GM19463 (cell line): ENCODE data around the gene CLK3.

Experiments
- ATAC-seq: cut with Tn5 transposase; IDR thresholded peaks from one replicate; pipeline ENCODE4 v1.9.1; 2021; ENCODE audit warnings: mild to moderate bottlenecking, moderate library complexity; ENCODE audit not compliant: unreplicated experiment

Gene CLK3

DNA sequence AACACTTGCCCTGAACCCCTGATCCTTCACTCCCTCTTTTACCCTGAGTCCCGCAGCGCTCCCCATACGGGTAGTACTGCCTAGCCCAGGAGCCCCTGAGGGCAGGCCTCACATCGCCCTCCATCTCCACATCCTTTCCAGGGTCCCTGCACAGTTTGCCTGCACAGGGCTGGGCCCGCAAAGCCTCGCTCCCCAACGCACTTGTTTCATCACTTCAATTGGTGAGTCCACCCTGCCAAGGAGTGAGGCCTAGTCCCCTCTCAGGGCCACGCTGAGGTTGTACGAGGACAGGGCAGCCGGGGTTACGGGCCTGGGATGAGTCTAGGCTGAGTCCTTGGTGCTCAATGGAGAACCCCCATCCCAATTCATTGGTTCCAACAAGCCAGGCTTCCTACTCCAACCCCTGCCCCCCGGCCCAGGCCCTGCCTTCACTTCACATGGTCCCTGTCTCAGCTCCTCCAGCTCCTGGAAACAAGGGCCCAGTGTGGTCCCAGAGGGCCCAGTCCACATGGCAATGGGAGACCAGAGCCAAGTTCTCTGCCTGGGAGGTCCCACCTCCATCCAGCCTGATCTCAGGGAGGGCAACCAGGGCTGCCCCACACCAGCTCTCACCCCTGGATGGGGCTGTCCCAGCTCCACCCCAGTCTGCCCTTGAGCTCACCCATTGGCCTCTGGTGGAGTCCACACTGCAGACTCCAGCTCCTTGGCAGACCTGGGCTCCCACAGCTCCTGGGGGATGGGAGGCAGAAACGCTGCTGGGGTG lies 12.4 kb upstream of the CLK3 start:
- no peak for ATAC-seq

DNA sequence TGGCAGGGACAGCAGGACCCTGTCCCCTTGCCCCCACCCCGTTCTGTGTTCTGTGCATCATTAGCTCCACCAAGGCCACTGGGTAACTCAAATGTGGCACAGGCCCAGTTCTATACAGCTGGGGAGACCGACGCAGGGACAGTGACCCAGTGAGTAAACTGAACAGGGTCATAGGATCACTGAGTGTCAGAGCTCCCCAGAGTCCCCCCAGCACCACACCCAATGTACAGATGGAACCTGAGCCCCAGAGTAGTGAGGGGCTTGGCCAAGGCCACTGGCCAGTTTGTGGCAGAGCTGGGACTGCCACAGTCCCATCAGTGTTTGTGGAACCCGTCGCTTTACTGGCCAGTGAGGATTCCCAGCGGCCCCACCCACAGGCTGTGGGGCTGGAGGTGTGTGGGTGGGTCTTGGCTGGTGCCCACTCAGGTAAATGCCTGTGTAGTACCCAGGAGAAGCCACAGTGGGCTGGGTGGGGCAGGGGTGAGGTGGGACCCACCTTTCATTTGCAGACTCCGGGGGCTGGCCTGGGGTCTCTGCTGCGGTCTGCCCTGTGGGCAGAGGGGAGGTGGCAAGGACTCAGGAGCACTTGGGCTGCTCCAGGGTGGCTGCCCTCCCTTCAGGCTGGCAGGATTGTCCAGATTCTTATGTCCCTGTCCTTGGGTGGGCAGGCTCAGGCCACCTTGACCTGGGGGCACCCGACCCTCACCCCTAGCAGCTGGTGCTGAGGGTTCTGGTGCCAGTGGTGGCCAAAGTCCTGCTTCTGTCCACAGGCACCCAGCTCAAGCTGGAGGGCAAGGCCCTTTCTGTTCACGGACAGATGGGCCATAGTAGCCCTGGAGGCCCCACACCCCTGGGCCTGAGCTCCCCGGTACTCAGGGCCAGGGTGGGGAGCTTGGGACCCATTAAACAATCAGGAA lies 11.6 kb upstream of the CLK3 start:
- no peak for ATAC-seq

DNA sequence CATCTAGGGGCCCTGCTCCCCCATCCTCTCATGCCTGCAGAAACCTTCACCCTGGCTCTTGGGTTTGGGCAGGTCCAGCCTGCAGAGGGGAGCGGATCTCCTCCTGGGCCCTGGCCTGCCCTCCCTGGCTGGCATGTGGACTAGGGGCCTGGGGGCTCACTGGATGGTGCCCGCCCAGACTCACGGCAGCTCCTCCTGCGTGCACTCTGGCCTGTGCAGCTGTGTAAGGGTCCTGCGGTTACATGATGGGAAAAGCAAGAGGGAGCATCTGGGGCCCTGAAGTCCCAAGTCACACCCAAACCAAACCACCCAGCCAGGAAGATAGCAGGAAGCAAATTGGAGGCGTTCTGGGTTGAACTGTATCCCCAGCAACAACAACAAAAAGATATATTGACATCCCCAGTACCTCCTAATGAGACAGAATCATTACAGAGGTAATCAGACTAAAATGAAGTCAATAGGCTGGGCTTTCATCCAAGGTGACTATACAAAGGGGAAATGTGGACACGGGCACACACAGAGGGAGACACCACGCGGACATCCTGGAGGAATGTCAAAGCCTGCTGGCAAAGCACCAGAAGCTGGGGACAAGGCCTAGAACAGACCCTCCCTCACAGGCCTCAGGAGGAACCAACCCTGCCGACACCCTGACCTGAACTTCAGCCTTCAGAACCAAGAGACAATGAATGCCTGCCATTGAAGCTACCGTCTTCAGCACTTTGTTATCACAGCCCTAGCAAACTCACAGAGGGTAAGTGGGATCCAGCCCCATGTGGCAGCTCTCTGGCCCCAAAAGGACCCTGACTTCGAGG lies 10.4 kb upstream of the CLK3 start:
- ATAC-seq = no peak

DNA sequence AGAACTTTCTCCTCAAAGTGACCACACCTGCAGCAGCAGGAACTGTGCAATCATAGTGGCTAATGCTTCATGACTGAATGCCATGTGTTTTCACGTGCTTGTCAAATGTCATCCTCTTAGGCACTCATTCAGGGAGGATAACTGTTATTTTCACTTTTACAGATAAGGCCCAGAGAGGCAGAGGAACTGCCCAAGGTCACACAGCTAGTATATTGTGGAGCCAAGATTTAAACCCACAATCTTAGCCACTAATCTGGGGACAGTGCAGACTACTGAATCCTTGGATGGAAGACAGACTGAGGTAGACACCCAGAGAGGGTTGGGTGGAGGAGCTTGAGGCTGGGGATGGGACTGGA lies 9.9 kb upstream of the CLK3 start:
- ATAC-seq = no peak

DNA sequence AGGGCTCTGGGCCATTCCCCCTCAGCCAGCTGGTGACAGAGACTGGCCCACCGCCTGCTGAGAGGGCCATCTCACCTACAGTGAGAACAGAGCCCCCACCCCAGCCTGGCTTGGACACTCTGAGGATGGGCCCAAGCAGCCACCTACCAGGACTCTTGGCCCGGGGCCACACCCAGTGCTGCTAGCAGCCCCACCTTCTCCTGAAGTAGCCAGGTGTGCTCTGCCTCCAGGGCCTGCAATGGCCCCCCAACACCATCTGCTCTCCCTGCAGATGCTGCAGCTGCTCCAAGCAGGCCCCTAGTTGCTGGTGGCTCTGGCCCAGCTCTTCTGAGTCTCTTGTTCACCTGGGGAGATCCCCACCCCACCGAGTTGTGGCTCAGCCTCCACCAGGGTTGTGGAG lies 6.8 kb upstream of the CLK3 start:
- ATAC-seq = no peak

DNA sequence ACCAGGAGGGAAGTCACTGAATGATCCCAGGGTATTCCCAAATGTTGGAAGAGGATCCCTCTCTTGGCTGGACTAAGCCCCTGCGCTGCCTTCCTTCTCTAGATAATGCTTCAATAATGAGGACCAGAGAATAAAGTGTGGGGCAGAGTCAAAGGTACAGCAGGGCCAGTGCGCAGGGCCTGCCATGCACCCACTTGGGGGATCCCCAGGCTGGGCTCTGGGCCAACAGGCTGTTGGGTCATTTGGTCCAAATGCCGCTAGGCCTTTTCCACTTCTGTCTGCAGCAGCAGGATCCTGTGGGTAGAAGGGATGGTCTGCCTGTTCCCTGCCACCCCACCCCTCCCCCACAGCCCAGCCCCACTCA lies 5.7 kb upstream of the CLK3 start:
- ATAC-seq = no peak

DNA sequence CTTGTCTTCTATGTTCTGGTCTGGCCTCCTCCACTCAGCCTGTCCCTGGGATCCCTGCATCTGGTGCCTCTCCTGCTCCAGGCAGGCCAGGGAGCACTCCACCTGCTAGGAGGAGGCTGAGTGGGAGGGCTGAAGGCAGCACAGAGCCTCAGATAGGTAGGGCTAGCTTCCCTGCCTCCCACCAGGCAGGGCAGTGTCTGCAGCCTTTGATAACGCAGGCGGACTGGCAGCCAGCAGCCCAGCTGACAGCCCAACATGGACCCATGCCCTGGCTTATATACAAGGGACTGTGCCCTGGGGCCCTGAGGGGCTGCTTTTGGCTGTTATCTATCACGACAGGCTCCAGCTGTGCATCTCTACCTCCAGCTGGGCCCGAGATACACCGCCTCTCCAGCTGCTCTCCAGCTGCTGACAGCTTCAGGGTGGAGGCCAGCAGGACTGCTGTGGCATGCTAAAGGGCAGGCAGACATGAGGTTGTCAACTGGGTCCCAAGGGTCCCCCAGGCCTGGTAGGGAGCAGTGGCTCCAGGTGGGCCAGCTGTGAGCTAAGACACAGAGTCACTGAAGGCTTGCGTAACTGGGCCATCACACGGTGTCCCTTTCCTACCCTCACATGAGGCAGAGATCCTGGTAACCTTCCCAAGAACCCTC lies 5.2 kb upstream of the CLK3 start:
- ATAC-seq = no peak

DNA sequence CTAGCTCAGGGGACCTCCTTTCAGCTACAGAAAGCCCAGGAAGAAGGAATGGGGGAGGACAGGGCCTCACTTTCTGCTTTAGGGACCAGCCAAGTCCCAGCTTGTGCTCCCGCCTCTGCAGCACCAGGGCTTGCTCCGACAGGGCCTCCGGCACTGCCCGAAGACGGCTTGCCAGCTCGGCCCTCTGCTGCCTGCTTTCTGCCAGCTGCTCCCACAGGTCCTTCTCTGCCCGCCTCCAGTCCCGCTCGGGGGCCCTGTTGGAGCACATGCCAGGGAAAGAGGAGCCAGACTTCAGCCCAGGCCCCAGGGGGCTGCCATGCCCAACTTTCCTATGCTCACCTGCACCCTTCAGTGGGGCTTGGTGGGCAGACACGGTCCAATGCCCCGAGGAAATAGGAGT lies 4.3 kb upstream of the CLK3 start:
- ATAC-seq = no peak

DNA sequence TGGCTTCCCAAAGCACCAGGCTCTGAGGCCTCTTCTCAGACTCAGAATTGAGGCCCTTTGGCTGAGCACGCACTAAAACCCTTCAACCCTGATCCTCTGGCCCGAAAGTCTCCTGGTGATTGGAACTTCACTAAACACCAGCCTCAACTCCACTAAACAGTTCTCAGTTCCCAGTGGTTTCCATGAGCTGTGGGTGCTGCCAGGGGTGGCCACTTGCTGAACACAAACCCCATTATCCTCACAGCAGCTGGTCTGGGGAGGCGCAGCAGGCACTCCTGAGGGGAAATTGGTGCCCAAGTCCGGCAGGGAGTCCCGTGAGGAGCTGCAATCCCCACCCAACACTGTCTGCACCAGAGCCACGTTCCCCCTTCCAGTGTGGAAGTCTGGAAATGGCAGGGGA lies 3.8 kb upstream of the CLK3 start:
- ATAC-seq = no peak

DNA sequence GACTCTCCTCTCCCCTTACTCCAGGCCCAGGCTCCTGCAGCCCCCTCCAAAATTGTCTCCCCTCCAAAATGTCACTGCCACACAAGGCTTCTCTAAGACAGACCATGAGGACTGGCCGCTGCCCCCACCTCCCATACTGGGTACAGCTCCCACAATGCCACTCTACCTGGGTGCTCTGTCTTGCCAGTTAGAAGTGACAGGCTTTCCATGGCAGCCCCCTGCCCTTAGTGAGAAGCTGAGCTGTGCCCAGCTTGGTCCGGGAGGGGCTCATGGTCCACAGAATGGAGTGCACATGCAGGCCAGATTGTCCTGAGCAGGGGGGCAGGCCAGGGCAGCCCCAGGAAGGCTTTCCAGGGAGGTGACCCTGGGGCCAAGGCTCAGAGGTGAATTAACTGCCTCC lies 3.0 kb upstream of the CLK3 start:
- no peak for ATAC-seq

DNA sequence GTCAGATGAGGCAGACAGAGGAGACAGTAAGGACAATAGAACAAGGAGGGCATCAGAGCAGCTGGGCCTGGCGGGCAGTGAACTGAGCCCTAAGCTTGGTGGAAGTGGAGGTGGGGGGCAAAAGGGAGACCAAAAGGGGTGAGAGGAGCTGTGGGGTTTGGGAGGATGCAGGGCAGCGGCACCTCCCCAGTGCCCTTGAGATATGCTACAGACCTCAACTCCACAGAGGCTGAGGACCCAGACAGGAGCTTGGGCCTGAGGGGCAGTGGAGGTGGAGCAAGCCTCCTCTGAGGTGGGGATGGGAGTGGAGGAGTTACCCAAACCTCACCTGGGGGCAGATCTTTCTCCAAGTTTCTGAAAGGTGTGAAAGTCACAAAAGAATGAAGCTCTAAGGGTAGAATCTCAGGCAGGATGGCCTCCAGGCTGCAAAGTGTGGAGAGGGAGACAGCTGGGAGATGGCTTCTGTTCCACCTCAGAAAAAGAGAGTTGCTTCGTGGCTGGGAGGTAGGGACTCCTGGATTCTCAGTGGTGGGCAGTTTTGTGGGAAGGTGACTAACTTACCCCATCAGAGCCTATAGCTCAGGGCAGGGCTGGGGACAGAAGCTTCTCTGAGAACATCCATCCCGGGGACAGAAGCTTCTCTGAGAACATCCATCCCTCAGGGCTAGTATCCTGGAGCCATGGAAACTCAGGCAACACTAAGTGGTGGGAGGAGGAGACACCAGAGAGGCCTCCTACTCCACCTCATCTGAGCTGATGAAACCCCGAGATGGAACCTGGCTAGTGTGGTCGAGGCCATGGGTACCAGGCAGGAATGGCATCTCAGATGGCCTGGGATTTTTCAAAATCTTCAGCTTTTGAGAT lies 2.3 kb upstream of the CLK3 start:
- no peak for ATAC-seq

DNA sequence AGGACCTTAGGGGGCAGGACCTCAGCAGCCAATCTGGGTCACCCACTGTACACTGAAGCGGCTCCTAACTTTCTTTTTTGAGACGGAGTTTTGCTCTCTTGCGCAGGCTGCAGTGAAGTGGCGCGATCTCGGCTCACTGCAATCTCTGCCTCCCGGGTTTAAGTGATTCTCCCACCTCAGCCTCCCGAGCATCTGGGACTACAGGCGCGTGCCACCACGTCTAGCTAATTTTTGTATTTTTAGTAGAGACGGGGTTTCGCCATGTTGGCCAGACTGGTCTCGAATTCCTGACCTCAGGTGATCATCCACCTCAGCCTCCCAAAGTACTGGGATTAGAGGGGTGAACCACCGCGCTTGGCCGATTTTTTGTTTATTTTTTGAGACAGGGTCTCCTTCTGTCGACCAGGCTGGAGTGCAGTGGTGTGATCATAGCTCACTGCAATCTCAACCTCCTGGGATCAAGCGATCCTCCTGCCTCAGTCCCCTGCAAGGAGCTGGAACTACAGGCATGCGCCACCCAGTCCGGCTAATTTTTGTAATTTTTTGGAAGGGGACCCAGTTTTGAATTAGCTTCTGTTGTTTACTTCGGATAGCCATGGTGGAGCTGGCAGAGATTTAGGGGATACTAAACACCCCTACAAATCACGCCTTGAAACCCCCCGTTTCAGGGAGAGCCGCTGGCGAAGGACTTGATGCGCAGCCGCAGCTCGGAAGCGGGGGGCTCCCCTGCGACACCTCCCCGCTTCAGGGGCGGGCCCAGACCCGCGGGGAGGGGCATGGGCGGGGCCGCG lies 1.5 kb upstream of the CLK3 start:
- ATAC-seq = no peak

DNA sequence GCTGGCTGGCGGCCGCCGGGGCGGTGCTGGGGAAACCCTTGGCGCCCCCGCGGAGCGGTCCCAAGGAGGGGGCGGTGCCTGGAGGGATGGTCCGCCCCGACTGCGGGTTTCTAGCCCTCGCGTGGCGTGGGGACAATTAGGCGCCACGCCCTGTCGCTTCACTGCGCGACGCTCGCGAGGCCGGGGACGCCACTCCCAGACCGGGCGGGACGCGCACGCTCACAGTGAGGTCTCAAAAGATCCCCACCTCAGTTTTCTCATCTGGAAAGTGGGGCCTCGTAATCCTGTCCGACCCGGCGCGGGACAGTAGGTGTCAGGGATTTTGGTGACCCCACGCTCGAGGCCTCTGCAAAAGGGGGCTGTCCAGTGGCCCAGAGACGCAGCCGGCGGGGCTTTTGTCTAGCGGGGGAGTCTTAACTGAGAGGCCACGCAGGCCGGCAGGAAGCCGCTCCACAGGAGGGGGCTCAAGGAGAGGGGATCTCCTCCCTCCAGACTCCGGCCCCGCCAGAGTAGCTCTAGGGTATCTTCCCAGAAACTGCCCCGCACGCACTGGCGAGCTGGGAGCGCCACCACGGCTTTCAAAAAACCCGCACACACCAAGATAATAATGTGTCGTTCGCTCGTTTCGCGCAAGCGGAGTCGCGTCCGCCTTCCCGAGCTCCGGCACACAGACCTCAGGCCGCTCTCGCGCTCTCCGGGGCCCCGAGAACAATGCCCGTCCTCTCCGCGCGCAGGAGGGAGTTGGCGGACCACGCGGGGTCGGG lies 710 bp upstream of the CLK3 start:
- peak; percentile 42 for ATAC-seq

DNA sequence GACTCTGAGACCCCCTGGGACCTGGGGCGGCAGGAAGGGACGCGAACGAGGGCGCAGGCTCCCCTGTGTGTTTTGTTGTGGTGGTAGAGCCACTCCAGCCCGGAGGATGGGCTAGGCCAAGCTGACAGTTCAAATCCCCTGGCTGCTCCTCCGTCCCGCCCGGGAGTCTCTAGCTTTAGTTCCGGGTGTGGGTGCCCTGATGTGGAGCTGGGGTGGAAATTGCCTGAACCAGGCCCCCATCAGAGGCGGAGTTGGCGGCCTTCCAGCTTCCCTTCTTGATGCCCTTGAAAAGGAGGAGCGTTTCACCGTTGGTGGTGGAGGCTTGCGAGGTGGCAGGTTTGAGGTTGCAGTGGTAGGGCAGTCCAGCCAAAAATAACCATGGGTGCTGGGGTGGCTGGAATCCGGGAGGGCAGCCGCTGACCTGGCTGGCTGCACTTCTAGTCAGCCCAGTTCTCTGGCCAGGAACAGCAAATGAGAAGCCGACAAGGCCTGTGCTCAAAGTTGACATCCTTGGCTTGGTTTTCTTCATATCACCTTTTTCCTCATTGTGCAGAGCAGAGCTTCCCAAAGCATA lies 817 bp downstream of the CLK3 start:
- no peak for ATAC-seq

DNA sequence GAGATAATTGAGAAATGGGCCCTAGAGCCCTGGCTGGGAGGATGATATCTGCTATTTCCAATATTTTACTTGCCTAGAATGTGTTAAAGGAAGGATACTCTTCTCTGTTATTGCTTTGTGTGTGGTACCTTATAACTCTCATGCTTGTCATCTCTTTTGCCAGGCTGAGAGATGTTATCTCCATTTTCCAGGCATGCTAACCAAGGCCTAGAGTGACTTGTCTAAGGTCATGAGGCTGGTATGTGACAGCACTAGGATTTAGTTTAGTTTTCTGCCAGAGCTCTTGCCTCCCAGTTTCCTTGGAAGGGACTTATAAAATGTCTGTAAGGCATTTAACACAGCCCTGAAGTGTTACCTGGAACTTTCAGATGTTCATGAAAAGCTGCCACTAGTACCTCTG lies 1.4 kb downstream of the CLK3 start:
- no peak for ATAC-seq

DNA sequence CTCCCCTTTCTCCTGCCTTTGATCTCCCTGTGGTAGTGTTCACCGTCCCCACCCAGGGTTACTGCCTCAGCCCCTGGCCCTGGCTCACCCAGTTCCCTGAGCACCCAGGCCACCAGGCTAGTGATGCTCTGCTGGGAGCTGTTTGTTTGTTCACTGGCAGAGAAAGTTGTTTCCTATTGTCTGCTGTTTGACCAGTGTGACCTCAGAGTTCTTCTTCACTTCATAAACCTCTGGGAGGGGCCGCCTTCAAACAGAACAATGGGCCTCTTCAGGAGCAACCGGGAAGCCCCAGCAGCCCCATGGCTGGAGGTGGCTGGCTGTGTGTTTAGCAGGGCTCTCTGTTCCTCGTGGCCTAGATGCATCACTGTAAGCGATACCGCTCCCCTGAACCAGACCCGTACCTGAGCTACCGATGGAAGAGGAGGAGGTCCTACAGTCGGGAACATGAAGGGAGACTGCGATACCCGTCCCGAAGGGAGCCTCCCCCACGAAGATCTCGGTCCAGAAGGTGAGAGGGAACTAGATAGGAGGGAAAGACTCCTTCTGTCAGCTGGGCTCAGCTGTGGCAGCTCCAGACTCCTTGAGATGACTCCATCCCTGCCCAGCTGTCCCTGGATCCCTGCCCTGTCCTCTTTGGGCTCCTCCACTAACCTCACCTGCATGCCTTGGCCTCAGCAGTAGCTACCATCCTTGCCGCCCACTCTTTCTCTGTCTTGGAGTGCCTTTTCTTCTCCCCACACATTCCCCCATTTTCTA lies 3.4 kb downstream of the CLK3 start:
- ATAC-seq = no peak

DNA sequence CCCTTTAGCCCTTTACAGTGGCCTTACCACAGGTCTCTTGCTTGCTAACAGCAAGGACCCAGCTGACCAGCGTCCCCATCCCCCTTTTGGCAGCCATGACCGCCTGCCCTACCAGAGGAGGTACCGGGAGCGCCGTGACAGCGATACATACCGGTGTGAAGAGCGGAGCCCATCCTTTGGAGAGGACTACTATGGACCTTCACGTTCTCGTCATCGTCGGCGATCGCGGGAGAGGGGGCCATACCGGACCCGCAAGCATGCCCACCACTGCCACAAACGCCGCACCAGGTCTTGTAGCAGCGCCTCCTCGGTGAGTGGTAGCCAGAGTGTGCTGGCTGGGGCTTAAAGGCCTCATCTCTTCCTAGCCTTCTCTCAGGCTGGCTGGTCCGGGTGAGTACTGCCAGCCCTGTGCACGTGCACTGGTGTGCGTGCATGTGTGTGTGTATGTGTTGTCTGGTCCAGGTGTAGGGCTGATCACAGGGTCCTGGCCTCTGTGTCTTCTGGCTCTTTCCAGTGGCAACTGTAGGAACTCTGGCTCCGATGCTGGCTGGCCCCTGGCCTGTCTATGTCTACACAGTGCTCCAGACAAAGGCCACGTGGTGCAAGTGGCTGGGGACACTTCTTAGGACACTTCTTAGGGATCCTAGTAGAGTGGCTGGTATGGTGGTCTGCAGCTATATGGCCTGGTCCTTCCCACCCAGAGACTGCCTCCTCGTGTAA lies 4.4 kb downstream of the CLK3 start:
- no peak for ATAC-seq
